ENCODE data around the gene CBLB.
A peak's percentile ranks its signal among the peaks of the same experiment; 100 is the strongest.

Gene CBLB

DNA sequence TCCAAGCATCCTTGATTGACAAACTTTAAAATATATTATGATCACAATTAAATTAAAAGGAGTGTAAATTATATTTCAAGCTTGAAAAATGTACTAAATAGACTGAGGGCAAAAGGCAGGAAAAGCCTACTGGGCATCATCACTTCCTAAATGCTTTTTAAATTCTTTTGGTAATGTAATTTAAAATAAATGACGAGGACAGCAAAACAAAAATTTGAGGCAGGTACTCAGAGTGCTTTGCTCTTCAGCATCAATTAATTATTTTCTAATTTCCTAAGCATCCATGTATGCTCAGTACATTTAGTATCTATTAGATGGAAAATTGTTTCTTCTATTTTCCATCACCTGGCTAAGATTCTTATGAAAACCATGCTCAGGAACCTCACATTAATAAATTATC lies 5.2 kb downstream of the CBLB start:
- Histone ChIP-seq H3K27ac (ENCODE audit: extremely low read depth, low read depth, low read length) (no peak overlapping the region), H3K9me3 (ENCODE audit: control insufficient read depth, insufficient read depth, low read depth, low read length) (no peaks in the 10 kb centered on the region), H3K4me3 (ENCODE audit: low read depth, low read length) (no peak overlapping the region), H3K4me1 (ENCODE audit: control insufficient read depth, insufficient read depth, low read length) (0 out of 2 replicates have a peak, but pooled peaks cover 4% of the 10 kb centered on the region), H3K36me3 (ENCODE audit: control insufficient read depth in 2 of 2, insufficient read depth in 1 of 2, low read length in 2 of 2) (peaks cover 0 to 10% of the 10 kb centered on the region in 2 experiments; a peak in 1 of 3 replicates)
- no peak for TF ChIP-seq ZNF843 (tag by site-specific recombination; IDR thresholded peaks at IDR 0.05)
- TF ChIP-seq, protein P1, sequence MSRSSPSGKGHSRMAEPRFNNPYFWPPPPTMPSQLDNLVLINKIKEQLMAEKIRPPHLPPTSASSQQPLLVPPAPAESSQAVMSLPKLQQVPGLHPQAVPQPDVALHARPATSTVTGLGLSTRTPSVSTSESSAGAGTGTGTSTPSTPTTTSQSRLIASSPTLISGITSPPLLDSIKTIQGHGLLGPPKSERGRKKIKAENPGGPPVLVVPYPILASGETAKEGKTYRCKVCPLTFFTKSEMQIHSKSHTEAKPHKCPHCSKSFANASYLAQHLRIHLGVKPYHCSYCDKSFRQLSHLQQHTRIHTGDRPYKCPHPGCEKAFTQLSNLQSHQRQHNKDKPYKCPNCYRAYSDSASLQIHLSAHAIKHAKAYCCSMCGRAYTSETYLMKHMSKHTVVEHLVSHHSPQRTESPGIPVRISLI (tag by site-specific recombination; IDR thresholded peaks at IDR 0.05) = no peak
- TF ChIP-seq ZNF555 (tag by site-specific recombination; conservative IDR thresholded peaks at IDR 0.05) = no peak
- TF ChIP-seq, protein P2, sequence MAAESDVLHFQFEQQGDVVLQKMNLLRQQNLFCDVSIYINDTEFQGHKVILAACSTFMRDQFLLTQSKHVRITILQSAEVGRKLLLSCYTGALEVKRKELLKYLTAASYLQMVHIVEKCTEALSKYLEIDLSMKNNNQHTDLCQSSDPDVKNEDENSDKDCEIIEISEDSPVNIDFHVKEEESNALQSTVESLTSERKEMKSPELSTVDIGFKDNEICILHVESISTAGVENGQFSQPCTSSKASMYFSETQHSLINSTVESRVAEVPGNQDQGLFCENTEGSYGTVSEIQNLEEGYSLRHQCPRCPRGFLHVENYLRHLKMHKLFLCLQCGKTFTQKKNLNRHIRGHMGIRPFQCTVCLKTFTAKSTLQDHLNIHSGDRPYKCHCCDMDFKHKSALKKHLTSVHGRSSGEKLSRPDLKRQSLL (tag by site-specific recombination; IDR thresholded peaks at IDR 0.05) = no peak
- TF ChIP-seq ZNF707 (tag by site-specific recombination; IDR thresholded peaks at IDR 0.05) = no peak
- no peak for TF ChIP-seq ZNF239 (tag by site-specific recombination; IDR thresholded peaks at IDR 0.05)
- TF ChIP-seq ZFP3 (tag by site-specific recombination; IDR thresholded peaks at IDR 0.05; ENCODE audit: low read depth) = no peak
- TF ChIP-seq, protein P3, sequence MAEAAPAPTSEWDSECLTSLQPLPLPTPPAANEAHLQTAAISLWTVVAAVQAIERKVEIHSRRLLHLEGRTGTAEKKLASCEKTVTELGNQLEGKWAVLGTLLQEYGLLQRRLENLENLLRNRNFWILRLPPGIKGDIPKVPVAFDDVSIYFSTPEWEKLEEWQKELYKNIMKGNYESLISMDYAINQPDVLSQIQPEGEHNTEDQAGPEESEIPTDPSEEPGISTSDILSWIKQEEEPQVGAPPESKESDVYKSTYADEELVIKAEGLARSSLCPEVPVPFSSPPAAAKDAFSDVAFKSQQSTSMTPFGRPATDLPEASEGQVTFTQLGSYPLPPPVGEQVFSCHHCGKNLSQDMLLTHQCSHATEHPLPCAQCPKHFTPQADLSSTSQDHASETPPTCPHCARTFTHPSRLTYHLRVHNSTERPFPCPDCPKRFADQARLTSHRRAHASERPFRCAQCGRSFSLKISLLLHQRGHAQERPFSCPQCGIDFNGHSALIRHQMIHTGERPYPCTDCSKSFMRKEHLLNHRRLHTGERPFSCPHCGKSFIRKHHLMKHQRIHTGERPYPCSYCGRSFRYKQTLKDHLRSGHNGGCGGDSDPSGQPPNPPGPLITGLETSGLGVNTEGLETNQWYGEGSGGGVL (tag by site-specific recombination; IDR thresholded peaks at IDR 0.05) = no peak
- no peak for TF ChIP-seq ZNF146 (tag by site-specific recombination; IDR thresholded peaks at IDR 0.05)
- TF ChIP-seq, protein P4, sequence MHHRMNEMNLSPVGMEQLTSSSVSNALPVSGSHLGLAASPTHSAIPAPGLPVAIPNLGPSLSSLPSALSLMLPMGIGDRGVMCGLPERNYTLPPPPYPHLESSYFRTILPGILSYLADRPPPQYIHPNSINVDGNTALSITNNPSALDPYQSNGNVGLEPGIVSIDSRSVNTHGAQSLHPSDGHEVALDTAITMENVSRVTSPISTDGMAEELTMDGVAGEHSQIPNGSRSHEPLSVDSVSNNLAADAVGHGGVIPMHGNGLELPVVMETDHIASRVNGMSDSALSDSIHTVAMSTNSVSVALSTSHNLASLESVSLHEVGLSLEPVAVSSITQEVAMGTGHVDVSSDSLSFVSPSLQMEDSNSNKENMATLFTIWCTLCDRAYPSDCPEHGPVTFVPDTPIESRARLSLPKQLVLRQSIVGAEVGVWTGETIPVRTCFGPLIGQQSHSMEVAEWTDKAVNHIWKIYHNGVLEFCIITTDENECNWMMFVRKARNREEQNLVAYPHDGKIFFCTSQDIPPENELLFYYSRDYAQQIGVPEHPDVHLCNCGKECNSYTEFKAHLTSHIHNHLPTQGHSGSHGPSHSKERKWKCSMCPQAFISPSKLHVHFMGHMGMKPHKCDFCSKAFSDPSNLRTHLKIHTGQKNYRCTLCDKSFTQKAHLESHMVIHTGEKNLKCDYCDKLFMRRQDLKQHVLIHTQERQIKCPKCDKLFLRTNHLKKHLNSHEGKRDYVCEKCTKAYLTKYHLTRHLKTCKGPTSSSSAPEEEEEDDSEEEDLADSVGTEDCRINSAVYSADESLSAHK (tag by site-specific recombination; IDR thresholded peaks at IDR 0.05) = no peak
- TF ChIP-seq ZNF302 (tag by site-specific recombination; IDR thresholded peaks at IDR 0.05; ENCODE audit: low read depth) = no peak
- ChIA-PET POLR2A (no interaction called here), CTCF (interaction anchor here (1.0 kb wide), 1 partner anchor 12 kb away, joined by 5 read pairs; no protein-coding TSS in a partner anchor)

DNA sequence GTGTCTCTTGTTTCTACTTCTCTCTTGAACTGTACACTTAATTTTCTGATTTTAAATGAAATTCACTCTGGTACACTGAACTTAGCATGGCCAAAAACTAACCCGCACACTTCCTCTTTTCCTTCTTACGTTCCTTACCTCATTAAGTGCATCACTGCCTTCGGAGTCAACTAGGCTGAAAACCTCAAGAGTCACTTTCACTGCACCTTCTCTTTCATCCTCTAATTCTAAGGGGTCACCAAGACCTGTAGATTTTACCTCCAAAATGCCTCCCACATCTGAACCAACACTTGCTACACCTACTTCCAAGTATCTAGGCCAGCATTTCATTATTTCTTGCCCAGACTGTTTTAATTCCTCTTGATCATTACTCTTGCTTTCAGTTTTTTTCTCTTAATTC lies 6.6 kb downstream of the CBLB start:
- H3K4me1 ChIP-seq (ENCODE audit: control insufficient read depth, insufficient read depth, low read length) = 0 out of 2 replicates have a peak, but pooled peaks cover 4% of the 10 kb centered on the region
- CTCF ChIA-PET = no interaction called here
- no peak overlapping the region for H3K27ac ChIP-seq (ENCODE audit: extremely low read depth, low read depth, low read length)
- no peak overlapping the region for H3K4me3 ChIP-seq (ENCODE audit: low read depth, low read length)
- no peaks in the 10 kb centered on the region for H3K9me3 ChIP-seq (ENCODE audit: control insufficient read depth, insufficient read depth, low read depth, low read length)
- TF ChIP-seq ZNF624 (tag by site-specific recombination; IDR thresholded peaks at IDR 0.05) (no peak), ZNF600 (tag by site-specific recombination; IDR thresholded peaks at IDR 0.05) (no peak), EGR2 (tag by site-specific recombination; IDR thresholded peaks at IDR 0.05; ENCODE audit: low read depth) (no peak), HOXC10 (CRISPR knock-in tag; IDR thresholded peaks at IDR 0.05) (no peak), ZNF274 (IDR thresholded peaks at IDR 0.05; ENCODE audit: low read length) (no peak), ZNF274 (tag by site-specific recombination; IDR thresholded peaks at IDR 0.05; ENCODE audit: borderline replicate concordance) (no peak), PRDM1 (tag by site-specific recombination; IDR thresholded peaks at IDR 0.05) (peak; percentile 29; the same call in 1 of the 2 replicates), MYNN (tag by site-specific recombination; IDR thresholded peaks at IDR 0.05; ENCODE audit: borderline replicate concordance) (no peak)
- TF ChIP-seq, protein P1 (tag by site-specific recombination; IDR thresholded peaks at IDR 0.05) = no peak
- TF ChIP-seq, protein P5, sequence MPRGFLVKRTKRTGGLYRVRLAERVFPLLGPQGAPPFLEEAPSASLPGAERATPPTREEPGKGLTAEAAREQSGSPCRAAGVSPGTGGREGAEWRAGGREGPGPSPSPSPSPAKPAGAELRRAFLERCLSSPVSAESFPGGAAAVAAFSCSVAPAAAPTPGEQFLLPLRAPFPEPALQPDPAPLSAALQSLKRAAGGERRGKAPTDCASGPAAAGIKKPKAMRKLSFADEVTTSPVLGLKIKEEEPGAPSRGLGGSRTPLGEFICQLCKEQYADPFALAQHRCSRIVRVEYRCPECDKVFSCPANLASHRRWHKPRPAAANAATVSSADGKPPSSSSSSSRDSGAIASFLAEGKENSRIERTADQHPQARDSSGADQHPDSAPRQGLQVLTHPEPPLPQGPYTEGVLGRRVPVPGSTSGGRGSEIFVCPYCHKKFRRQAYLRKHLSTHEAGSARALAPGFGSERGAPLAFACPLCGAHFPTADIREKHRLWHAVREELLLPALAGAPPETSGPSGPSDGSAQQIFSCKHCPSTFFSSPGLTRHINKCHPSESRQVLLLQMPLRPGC (tag by site-specific recombination; IDR thresholded peaks at IDR 0.05) = no peak
- POLR2A ChIA-PET = no interaction called here
- peaks cover 0 to 13% of the 10 kb centered on the region in 2 experiments; a peak in 1 of 3 replicates for H3K36me3 ChIP-seq (ENCODE audit: control insufficient read depth in 2 of 2, insufficient read depth in 1 of 2, low read length in 2 of 2)

Data from HEK293 (cell line).